HG02763 (cell line): Measurements from ENCODE around the gene QTRT2.

Source experiments
- ATAC-seq: cut with Tn5 transposase; IDR thresholded peaks from one replicate; pipeline ENCODE4 v1.9.1; 2021; ENCODE audit warnings: mild to moderate bottlenecking, moderate library complexity; ENCODE audit not compliant: unreplicated experiment

The QTRT2 gene

DNA sequence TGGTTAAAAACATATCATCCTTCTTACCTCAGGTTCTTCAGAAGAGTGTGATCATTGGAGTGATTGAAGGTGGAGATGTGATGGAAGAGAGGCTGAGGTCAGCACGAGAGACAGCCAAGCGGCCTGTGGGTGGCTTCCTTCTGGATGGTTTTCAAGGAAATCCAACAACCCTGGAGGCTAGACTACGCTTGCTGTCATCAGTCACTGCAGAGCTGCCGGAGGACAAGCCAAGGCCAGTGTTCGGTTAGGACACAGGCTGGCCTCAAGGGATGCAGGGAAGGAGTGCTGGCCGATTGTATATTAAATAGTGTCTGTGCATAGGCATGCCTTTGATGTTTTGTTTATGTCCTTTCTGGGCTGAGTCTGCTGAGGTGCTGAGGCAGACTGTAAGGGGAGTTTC lies 20.2 kb downstream of the QTRT2 start:
- ATAC-seq: no peak

- no peak for ATAC-seq
These were observed 21.6 kb downstream of the QTRT2 start for GRCh38 chr3:114078126-114078525.

DNA sequence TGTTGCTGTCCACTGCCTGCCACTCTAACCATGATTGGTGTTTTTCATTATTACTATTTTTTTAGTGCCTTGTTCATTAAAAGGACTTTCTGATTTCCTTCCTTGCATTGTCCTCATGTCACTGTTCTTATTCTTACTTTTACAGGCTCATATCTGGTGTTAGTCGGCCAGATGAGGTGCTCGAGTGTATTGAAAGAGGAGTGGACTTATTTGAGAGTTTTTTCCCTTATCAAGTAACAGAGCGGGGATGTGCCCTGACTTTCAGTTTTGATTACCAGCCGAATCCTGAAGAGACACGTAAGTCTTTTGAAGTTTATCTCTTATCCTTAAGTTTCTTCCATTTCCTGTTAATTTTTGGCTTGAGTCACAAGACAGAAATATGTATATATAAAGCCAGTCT lies 23.2 kb downstream of the QTRT2 start:
- no peak for ATAC-seq

- no peak for ATAC-seq
These were observed 23.7 kb downstream of the QTRT2 start for GRCh38 chr3:114080201-114080600.

DNA sequence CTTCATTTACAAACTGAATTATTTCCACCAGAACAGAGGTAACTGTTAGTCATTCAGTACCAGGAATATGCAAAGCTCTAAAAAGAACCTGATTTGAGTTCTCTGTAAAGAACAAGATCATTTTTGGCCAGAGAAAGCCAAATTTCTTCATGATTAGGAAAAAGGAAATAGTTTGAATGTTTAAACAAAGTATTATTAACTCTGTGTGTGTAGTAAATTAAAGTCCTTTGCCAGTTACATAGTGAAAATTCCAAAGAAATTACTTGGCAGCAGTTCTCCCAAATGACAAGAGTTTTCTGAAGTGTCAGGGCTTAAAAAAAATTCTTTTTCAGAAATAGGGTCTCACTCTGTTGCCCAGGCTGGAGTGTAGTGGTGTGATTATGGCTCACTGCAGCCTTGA lies 24.5 kb downstream of the QTRT2 start:
- no peak for ATAC-seq

GRCh38 chr3:114083112-114083511 lies 26.6 kb downstream of the QTRT2 start:
- no peak for ATAC-seq

DNA sequence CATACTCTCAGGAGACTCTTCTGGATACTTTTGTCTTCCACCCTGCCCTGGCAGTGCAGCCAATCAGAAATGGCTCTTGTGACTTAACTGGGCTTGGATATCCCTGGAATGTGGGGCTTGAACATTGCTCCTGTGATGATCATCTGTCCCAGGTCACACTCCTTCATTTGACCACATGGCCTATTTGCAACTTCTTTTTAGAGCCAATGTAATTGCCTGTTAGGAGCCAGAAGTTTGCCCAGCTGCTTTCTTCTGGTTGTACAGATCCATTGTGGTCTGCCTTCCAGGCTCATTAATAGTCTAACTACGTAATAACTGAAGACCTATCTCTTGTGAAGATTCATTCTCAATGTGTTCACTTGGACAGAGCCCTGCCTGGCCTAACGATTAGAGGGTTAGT lies 29.8 kb downstream of the QTRT2 start:
- ATAC-seq: no peak

GRCh38 chr3:114089675-114090074 lies 33.1 kb downstream of the QTRT2 start:
- no peak for ATAC-seq

DNA sequence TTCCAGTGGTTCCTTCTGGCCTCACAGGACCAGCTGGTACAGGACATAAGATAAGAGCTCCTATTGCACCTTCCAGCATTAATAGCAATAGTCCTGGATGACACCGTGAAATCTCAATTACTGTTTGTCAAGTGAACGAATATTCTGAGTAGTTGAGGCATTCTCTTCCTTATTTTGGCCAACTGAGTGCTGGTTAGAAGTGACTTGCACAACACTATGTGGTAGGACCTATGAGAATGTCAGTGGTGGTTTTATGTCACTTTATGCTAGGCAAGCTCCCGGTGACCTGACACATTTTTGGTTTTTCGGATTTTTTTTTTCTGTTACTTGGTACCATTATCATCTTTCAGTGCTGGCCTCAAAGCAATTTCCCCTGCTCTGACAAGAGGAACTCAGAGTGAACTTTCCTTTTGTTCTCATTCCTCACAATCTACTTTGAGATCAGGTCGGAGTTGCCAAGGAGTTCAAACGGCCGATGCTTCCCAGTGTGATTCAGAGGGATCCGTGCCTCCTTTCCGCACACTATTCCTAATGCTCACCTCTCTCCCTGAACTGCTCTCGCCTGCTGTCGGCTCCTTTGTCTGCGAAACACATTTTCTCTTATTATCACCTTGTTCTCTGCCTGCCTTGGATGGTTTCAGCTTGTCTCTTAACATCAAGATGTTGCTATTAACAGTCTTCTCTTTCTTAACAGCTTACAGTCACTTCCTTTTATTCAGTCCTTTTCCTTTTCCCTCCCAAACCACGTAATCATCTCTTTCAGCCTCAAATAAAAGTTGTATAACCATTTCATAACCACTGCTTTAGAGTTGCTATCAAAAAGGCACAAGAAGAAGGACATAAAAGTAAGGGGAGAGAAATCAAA lies 35.8 kb downstream of the QTRT2 start:
- no peak for ATAC-seq

DNA sequence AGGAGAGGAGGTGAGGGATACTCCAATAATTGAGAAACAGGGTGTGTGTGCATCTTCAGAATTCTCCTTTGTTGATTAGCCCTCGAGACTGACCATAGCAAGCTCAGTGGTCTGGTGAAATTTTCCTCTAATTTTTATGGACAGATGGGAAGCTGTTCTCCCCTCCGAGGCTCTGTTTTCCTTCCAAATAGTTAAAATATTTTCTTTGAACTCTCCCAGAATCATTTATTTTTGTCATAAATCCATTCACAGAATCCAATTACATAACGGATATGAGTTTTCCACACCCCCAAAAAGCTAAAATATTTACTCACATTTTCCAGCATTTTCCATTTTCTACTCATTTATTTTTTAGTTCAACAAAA lies 36.5 kb downstream of the QTRT2 start:
- no peak for ATAC-seq

DNA sequence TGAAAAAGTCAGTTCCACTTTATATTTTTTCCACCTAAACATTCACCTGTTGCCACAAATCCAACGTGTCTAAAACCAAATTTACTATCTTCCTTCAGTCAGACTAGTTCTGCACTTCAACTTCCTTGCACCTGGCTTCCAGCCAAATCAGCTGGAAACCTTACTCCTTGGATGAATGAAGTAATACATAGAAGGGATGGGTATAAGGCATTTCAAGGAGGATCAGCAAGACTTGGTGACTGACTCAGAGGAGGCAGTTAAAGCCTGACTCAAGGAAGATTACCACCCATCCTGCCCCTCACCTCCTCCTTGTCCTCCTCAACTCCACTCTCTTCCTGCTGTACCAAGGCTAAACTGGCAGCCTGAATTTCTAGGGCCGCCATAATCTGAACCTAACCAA lies 37.1 kb downstream of the QTRT2 start:
- no peak for ATAC-seq

DNA sequence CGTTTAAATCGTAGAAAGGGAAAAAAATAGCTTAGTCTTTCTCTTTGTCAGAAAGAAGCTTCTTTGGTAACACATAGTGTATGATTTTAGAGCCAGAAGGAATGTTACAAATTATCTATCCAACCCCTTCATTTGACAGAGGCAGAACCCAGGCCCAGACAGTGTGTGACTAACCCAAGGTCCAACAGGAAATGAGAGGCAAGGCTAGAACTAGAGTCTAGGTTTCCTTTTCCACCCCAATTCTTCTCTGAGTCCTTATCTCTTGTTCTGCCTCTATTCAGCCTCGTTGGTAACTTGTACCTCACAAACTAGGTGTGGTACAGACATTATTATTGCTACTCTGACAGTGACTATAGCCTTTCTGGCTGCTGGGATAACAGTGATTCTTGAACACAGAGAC lies 39.3 kb downstream of the QTRT2 start:
- ATAC-seq: no peak

- no peak for ATAC-seq
These were observed 44.6 kb downstream of the QTRT2 start for GRCh38 chr3:114101101-114101500.

DNA sequence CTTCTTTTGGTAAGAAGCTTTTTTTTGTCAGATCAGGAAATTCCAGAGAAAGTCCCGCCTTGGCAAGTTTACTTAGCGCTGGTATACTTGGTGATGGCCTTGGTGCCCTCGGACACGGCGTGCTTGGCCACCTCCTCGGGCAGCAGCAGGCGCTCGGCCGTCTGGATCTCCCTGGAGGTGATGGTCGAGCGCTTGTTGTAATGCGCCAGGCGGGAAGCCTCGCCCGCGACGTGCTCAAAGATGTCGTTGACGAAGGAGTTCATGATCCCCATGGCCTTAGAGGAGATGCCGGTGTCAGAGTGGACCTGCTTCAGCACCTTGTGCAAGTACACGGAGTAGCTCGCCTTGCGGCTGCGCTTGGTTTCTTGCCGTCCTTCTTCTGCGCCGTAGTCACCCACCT lies 46.6 kb downstream of the QTRT2 start:
- ATAC-seq: no peak

GRCh38 chr3:114103858-114104257 lies 47.3 kb downstream of the QTRT2 start:
- ATAC-seq: no peak

GRCh38 chr3:114104414-114104813 lies 47.9 kb downstream of the QTRT2 start:
- no peak for ATAC-seq

DNA sequence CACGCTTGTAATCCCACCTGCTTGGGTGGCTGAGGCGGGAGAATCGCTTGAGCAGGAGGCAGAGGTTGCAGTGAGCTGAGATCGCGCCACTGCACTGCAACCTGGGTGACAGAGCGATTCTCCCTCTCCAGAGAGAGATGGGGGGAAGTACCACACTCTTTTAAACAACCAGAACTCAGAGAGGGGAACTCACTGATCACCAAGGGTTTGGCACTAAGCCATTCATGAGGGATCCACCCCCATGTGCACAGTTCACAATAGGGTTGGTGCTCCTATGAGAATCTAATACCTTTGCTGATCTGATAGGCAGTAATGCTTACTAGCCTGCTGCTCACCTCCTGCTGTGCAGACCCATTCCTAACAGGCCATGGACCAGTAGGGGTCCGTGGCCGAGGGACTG lies 51.6 kb downstream of the QTRT2 start:
- ATAC-seq: no peak

GRCh38 chr3:114110439-114110838 lies 53.9 kb downstream of the QTRT2 start:
- no peak for ATAC-seq

GRCh38 chr3:114111060-114111770 lies 54.7 kb downstream of the QTRT2 start:
- no peak for ATAC-seq

GRCh38 chr3:114112696-114113095 lies 56.2 kb downstream of the QTRT2 start:
- no peak for ATAC-seq

GRCh38 chr3:114114719-114115118 lies 58.2 kb downstream of the QTRT2 start:
- ATAC-seq: no peak

GRCh38 chr3:114115143-114115542 lies 58.6 kb downstream of the QTRT2 start:
- ATAC-seq: no peak
